IPS-NIHi7 (cell line): ENCODE data around the gene RNF25.
A peak's percentile ranks its signal among the peaks of the same experiment; 100 is the strongest.

Source experiments
- DNase-seq: peaks from one replicate; pipeline ENCODE4 v3.0.0; 2012; ENCODE audit warnings: mixed read lengths; ENCODE audit errors: extremely low spot score

RNF25 gene

DNA sequence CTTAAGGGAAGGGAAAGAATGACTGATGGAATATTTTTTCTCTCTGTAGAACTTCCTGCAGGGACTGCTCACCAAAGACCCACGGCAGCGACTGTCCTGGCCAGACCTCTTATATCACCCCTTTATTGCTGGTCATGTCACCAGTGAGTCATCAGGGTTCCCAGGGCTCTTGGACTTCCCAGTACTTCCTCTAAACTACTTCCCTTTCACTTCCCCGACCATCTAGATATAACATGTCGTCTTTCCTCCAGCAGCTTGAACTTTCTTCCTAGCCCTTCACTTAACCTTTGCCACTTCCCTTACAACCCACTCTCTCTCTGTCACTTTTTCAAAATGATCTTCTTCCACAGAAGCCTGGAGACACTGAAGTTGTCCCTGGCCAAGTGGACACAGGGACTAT is 7.3 kb upstream of the RNF25 start:
- DNase-seq: no peak

DNA sequence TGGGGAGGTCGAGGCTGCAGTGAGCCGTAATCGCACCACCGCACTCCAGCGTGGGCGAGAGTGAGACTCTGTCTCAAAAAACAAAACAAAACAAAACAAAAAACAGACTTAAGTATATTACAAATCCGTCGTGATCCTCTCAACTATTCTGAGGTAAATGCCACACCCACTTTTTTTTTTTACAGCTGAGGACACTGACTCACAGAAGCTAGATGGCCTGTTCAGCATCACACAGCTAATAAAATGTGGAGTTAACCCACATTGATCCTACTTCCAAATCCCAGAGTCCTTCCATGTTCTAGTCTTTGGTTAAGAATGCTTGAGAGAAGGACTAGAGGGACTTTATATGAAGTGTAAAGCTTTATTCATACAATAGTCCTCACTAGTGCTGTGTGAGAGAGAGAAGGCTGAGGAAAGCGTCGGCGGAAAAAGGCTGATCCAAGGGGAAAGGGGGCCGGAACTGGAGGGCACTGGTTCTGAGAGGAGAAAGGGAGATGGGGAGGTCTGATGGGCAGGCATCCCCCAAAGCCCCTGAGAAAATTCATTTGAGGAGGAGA is 627 bp downstream of the RNF25 start:
- DNase-seq: no peak

DNA sequence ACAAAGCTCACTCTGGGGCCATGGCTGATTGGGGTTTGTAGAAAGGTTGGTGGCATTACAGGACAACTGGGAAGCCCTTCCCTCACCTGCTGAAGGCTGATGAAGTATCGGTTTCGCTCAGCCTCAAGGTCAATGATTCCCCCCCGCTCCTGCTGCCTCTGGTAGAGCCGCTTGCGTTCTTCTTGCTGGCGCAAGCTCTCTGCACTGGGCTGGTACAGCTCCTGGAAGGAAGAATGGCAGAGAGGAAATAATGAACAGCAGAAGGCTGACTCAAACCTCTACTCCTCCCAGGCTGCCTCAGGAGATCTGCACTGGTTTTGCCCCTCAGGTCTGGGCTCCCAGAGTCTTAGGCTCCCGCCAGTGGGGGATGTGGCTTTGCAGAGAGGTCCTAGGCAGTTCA is 7.1 kb downstream of the RNF25 start:
- no peak for DNase-seq

DNA sequence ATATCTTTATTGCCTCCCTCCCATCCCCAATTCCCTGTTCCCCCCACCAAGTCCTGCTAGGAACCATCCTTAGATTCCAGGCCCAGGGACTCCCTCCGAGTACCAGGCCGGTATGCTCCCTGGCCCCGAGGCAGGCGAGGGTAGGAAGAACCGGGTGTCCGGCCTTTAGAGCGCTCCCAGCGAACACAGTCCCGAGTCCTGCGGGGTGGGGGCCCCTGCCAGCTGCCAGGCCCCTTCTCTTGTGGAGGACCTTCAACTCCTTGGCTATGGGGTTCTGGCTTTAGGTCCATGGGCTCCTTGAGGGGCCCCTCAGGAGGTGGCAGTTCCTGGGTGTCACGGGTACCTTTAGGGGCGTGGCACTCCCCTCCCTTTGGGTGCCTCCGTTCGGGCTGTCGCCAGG is 7.9 kb downstream of the RNF25 start:
- DNase-seq: no peak

DNA sequence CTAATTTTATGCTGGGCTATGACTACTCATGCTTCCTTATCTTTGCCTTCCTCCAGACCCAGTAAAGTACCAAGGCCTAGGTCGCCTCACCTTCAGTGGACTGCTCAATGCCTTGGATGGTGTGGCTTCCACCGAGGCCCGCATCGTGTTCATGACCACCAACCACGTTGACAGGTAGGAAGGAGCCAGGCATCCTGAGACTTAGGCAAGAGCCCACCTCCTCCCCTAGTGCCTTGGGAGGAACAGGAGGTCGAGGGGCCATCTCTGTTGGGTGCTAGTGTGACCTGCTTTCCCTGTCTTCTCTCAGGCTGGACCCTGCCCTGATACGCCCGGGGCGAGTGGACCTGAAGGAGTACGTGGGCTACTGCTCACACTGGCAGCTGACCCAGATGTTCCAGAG is 9.0 kb downstream of the RNF25 start:
- no peak for DNase-seq

DNA sequence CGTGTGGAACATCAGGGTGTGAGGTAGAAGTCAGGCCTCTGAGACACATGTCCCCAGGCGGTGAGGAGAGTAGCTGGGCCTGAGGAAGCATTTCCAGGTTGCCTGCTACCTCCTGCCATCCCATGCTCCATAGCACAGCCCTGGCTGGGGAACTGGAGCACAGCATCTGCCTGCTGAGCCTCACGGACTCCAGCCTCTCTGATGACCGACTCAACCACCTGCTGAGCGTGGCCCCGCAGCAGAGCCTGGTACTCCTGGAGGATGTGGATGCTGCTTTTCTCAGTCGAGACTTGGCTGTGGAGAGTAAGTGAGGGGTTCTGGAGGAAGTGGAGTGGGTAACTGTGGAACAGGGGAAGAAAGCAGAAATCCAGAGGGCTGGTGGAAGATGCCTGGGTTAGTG is 9.4 kb downstream of the RNF25 start:
- DNase-seq: no peak

DNA sequence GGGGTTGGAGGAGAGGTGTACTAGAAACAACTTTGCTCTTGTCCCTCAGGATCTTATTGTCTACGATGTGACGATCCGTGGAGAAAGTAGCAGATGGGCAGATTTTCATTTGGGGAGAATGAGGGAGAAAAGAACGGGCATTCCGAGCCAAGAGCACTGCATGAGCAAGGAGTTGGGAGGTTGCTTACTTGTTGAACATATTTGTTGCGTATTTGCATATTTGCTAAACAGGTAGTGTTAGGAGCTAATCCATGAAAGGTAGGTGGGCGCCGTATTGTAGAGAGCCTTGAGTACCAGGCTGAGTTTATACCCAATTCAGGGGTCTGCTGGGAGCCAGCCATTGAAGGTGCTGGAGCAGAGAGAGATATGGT is 11.8 kb downstream of the RNF25 start:
- no peak for DNase-seq

DNA sequence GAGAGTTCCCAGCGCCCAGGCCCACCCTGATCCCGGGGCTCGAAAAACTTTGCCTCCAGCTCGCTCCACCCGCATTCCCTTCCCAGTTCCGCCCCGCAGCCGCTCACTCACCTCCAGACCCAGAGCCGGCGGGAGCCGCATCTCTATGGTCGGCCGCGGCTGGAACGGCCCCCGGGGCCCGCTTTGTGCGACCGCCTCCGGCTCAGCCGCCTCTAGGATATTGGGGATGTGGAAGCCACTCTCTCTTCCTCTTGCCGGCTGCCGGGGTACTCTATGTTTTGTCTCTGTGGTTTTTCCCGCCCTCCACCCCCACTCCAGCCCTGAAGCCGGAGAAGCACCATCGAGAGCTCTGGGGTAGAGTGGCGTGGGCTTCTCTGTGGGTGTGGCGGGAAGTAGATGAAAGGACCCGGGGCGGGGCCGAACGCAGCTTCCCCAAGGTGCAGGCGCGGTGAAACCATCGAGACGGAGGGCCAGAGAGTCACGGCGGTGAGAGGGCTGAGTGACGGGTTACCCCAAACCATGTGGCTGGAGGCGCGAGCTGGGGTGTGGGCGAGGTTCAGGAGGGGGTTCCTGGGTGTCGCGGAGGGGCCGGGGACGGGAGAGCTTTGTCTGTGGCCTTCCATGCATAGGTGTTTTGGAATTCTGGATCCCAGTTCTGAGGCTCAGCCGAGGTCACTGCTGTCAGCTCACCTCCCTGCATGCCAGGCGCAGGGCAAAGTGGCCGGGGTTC is 12.4 kb downstream of the RNF25 start, which contains the start of the genes BCS1L and ZNF142:
TSS of gene BCS1L (plus strand) at position 426 of the 730 bp plus-strand sequence. CDS start 1,305 bp downstream, outside the sequence.
TSS of gene ZNF142 (minus strand) at position 366 of the 730 bp plus-strand sequence. CDS start 3,194 bp downstream, outside the sequence.
- peak; percentile 93 for DNase-seq

DNA sequence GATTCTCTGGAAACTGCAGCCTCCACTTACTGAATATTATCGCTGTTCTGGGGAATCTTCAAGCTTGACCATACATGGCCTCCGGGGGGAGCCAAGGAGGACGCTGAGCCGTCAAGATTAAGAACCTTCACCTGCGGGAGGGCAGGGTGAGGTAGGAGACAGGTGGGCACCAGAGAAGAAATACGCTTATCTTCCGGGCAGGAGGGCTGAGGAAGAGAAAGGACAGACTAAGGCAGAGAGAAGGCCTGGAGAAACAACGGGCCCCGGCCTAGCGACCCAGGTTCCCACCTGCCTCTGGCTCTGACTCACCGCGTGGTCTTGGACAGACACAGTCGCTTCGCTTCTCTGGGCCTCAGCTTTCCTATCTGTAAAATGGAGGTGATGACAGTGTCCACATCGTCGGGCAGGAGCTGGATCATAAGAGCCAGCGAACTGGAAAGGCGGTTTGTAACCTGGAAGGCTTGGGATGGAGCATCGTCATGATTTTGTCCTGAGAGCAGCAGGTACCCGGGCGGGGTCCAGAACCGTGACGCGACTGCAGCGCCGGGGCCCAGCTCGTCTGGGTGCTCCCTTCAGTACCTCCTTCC is 13.0 kb downstream of the RNF25 start:
- DNase-seq: peak; percentile 80

DNA sequence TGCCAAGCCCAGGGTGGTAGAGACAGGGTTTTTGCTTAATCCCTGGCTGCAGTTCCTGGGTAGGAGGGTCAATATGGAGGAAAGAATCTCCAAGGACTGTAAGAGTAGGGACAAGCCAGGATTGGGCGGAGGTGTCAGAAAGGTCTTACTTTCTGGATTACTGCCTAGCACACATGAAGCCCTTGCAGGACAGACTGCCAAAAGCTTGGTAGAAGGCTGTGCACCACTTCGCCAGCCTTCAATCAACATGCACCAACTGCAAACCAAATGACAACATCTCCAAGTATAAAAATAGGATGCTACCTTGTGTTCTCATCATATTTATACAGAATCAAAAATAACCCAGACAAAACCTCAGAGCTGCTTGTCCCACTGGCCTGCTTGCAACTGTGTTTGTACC is 16.1 kb downstream of the RNF25 start:
- no peak for DNase-seq

DNA sequence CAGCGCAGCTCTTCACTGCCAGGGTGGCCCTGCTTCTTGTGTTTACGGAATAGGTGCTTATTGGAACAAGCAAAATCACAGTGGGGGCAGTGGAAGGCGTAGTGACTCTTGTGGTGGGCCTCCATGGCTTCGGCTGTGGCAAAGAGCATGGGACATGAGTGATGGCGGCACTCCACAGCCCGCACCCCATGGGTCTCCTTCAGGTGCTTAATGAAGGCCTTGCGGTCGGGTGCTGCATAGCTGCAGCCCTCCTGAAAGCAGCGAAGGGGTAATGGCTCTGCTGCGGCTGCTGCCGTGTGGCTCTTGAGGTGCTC is 23.1 kb downstream of the RNF25 start:
- no peak for DNase-seq

DNA sequence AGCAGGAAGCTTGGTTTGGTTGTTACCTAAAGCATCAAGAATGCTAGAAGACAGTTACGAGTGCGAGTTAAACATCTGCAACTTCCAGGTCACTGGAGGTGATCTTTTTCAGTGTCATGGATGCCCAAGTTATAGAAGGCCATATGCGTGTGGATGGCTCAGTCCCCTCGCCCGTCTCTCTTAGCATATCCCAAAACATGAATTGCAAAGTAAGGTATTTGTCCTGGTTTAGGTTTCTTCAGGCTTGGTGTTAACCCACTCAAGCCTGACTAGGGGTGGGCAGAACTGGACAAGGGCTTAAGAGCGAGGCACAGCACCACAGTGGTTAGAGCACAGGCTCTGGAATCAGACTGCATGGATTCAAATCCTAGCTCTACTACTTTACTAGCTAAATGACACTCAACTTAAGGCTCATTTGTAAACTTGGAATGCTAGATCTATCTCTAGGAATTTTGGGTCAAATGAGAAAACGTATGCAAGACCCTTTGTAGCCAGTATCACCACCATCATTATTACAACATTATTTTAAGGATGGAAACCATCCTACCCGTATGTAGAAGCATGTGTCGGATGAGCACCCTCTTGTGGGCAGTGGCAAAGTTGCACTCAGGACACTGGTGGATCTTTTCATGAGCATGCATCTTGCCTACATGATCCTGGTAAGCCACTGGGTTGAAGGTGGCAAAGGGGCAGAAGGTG is 23.6 kb downstream of the RNF25 start:
- DNase-seq: peak; percentile 80

DNA sequence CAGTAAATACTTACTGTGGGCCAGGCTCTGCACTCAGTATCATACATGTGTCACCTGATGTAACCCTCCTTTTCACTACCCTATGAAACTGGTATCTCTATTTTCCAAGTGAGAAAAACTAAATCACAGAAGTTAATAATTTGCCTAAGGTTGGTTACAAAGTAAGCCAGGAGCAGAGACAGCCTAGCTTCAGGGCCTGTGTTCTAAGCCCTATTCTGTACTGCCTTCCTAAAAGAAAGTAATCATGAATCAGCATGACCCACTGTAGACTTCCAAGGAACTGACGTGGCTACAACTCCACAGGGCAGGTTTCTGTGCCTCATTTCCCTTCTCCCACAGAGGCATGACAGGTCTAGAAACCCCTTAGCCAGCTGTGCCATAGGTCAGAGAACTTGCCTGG is 26.7 kb downstream of the RNF25 start:
- DNase-seq: no peak

DNA sequence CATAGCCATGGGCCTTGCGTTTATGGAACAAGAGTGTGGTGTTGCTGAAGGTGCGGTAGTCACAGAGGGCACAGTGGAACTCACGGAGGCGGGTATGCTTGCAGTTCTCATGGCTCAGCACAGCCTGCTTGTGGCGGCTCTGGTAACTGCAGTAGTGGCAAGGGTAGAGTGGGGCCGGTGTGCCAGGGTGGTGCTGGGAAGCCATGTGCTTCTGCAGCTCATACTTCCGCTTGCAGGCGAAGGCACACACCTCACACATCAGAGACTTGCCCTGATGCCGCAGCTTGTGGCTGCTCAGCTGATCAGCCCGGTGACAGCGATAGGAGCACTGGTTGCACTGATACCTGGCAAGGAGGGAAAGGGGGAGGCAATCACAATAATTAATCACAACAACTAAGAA is 27.1 kb downstream of the RNF25 start:
- DNase-seq: no peak

DNA sequence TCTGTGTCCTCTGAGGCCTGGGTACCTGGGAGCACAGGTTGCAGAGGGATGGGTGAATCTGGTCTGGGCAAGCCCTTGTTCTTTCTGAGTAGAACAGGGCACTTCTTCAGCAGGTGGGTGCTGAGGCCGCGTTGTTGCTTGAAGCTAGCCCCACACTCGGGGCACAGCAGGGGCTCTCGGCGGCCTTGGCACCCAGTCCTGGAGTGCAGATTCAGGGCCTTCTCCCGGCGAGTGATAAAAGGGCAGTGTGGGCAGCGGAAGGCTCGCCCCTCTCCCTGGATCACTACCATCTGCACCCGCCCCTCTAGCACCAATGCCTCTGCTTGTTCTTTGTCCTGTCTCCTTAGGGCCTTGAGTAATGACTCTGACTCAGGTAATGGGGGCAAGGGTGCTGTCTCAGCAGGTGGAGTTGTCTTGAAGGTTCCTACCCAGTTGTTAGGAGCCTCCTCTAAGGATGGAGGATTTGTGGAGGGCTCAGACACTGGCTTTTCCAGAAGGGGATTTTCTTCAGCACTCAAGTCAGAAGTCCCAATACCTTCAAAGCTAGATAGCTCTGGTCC is 28.0 kb downstream of the RNF25 start:
- DNase-seq: no peak

DNA sequence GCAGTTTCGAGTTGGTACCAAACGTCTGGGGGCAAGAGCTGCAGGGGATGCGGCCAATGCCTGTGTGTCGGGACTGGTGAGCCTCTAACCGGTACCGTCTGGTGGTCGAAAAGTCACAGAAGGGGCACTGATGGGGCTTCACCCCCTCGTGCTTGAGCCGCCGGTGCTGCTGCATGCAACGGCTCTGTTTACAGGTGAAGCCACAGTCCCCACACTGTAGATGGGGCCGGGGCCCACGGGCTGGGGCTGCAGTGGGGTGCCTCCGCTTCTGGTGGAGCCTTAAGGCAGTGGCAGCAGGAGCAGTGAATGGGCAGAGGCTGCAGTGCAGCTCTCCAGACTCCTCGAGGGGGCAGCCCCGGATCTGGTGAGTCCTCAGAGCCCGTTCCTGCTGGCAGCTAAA is 29.0 kb downstream of the RNF25 start:
- no peak for DNase-seq

DNA sequence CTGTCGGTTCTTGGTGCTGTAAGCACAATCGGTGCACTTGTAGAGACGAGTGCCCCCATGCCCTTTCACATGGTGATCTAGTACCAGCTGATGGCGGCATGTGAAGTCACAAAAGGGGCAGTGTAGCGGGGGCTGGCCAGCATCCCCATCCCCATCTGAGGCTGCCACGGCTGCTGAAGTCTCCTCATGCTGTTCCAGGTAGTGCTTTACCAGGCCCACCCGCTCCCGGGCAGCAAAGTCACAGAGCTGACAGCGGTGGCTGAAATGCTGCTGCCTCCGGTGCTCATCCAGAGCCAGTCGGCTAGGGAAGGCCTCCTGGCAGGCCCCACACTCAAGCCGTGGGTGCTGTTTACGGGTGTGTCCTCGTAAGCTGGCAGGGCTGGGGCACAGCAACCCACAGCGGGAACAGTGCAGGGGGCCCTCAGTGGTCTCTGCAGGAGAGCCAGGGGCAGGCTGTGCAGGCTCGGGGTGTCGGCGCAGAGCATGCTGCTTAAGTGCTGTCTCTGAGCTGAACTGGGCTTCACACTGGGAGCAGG is 29.6 kb downstream of the RNF25 start:
- DNase-seq: no peak

DNA sequence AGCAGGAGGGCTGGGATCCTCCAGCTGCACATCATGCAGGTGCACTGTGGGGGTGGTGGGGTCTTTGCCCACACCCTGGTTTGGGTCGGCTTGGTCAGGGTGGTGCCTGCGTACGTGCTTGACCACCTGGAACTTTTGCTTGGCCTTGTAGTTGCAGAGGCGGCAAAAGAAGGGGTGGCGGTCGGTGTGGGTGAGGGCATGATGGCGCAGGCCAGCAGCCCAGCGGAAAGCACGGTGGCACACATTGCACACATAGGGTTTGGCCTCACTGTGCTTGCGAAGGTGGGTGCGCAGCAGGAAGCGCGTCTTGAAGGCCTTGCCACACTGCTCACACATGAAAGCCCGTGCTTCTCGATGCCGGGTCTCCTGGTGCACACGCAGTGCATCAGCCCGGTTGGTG is 33.4 kb downstream of the RNF25 start:
- DNase-seq: no peak

DNA sequence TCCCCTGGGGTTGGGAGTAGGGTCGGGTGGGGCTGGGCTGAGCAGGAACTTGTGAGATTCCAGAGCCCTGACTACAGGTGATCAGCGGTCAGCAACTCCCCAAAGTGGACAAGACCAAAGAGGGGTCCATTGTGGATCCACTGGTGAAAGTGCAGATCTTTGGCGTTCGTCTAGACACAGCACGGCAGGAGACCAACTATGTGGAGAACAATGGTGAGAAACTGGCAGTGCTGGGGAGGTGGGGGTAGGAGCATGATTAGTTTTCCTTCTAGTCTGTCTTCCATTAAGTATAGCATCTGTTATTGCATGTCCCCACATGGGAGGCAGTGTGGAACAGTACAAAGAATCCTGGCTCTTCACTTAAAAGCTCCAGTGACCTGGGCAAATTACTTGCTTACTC is 36.1 kb downstream of the RNF25 start:
- no peak for DNase-seq

DNA sequence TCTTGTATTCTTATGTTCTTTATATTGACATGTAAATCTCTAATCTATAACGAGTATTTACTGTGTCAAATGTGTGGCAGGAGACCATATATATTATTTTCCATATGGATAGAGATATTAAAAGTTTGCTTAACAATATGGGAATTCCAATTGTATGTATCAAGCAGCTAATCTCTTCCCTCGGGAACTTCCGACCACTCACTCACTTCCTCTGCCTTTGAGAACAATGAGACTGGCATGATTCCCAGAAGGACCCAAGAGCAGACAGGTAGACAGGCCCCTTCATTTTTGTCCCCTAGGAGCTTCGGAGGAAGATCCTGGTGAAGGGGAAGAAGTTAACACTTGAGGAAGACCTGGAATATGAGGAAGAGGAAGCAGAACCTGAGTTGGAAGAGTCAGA is 40.0 kb downstream of the RNF25 start:
- no peak for DNase-seq

DNA sequence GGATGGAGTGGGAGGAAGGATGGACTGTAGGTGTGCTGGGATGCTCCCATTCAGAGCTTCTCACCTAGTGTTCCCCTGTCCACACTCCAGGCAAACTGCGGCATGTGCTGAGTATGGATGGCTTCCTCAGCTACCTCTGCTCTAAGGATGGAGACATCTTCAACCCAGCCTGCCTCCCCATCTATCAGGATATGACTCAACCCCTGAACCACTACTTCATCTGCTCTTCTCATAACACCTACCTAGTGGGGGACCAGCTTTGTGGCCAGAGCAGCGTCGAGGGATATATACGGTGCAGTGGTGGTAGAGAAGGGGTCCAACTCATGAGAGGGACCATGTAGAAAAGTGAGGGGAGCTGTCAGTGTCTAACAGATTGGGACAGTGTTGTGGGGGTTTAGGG is 43.9 kb downstream of the RNF25 start:
- DNase-seq: no peak

DNA sequence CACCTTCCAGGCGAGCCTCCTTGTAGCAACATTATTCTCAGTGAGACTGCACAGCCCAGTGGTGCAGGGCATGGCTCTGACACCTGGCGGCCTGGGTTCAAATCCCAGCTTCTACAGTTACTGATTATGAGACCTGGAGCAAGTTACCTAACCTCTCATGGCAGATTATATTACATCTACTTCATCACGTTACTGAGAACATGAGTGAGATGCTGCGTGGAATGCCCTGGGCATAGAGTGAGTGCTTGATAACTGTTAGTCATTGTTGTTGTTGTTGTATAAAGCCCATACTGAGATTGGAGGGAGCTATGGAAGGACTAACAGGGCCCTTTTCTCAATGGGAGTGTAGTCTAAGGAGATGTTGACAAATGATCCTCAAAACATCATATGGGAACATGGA is 45.4 kb downstream of the RNF25 start:
- no peak for DNase-seq
